SK-N-SH (cell line): ENCODE data around the gene SLC15A1. TPM values are rescaled to one million over a fixed set of nuclear protein-coding genes. Genes with fewer than 3 reads are reported as not detected.

Experiments
- CTCF ChIA-PET: fragments of 300-600, 350-600 bp; formaldehyde crosslinking; extraction: SDS; loops from one replicate; lab custom pipeline; 2021; lab: Yijun Ruan, JAX
- POLR2A ChIA-PET: fragments of 350-600 bp; sonication (Branson Sonifier 250); formaldehyde crosslinking; extraction: SDS; loops from one replicate; lab custom pipeline; 2020; ENCODE audit warnings: antibody characterized with exemption, inconsistent platforms; lab: Yijun Ruan, JAX
- DNase-seq: peaks from one replicate; pipeline ENCODE4 v3.0.0; 2012
- H2AFZ ChIP-seq: fragments of 200-600 bp; sonication (generic); 2 replicates; pipeline ENCODE4 v1.8.1; 2016; ENCODE audit warnings: antibody characterized with exemption, mild to moderate bottlenecking, low read depth
- H3F3A ChIP-seq: fragments of 200-600 bp; sonication (generic); replicated peaks from 2 replicates; pipeline ENCODE3; 2016; ENCODE audit warnings: antibody characterized with exemption, mild to moderate bottlenecking; ENCODE audit not compliant: insufficient read depth
- H3K27ac ChIP-seq, 2 experiments: fragments of 200-500 bp in 1 of 2; fragments of 200-600 bp in 1 of 2; sonication (Bioruptor generic) in 1 of 2; sonication (generic), shearing (Covaris generic) in 1 of 2; 2 replicates each; pipeline versions ENCODE4 v1.5.1 to v1.6.1; 2014 to 2016; ENCODE audit warnings: low read depth in 2 of 2, inconsistent platforms in 1 of 2, low read length in 1 of 2, mild to moderate bottlenecking in 1 of 2, mixed read lengths in 1 of 2
- H3K27me3 ChIP-seq: fragments of 200-600 bp; sonication (generic), shearing (Covaris generic); 2 replicates; pipeline ENCODE4 v1.6.1; 2016; ENCODE audit warnings: mixed run types; ENCODE audit not compliant: insufficient read depth
- H3K36me3 ChIP-seq, 2 experiments: fragments of 200-500 bp in 1 of 2; fragments of 200-600 bp in 1 of 2; sonication (Bioruptor generic) in 1 of 2; sonication (generic) in 1 of 2; replicated peaks in 1 of 2; 2 replicates each; pipeline versions ENCODE3 to v1.5.1; 2014 to 2016; ENCODE audit warnings: low read length in 1 of 2, mild to moderate bottlenecking in 1 of 2; ENCODE audit not compliant: insufficient read depth in 2 of 2, control insufficient read depth in 1 of 2
- H3K4me1 ChIP-seq, 2 experiments: fragments of 200-500 bp in 1 of 2; fragments of 200-600 bp in 1 of 2; sonication (Bioruptor generic) in 1 of 2; sonication (generic), shearing (Covaris generic) in 1 of 2; 2 replicates each; pipeline versions ENCODE4 v1.5.1 to v1.6.1; 2014 to 2016; ENCODE audit warnings: low read depth in 1 of 2, low read length in 1 of 2, mixed run types in 1 of 2; ENCODE audit not compliant: insufficient read depth in 2 of 2, control insufficient read depth in 1 of 2
- H3K4me2 ChIP-seq: fragments of 200-600 bp; sonication (generic), shearing (Covaris generic); 2 replicates; pipeline ENCODE4 v1.6.1; 2017; ENCODE audit warnings: mixed run types
- H3K4me3 ChIP-seq, 2 experiments: fragments of 200-500 bp in 1 of 2; fragments of 200-600 bp in 1 of 2; sonication (Bioruptor generic) in 1 of 2; sonication (generic), shearing (Covaris generic) in 1 of 2; 2 replicates each; pipeline versions ENCODE4 v1.5.1 to v1.8.1; 2014 to 2016; ENCODE audit warnings: low read depth in 2 of 2, inconsistent platforms in 1 of 2, low read length in 1 of 2, mild to moderate bottlenecking in 1 of 2, mixed read lengths in 1 of 2, moderate library complexity in 1 of 2
- H3K79me2 ChIP-seq: fragments of 200-600 bp; sonication (generic); 2 replicates; pipeline ENCODE4 v1.8.1; 2017; ENCODE audit warnings: mild to moderate bottlenecking; ENCODE audit not compliant: insufficient read depth
- H3K9ac ChIP-seq: fragments of 200-600 bp; sonication (generic); 2 replicates; pipeline ENCODE4 v1.6.1; 2017; ENCODE audit warnings: mixed run types
- H3K9me2 ChIP-seq: fragments of 200-600 bp; sonication (generic); 2 replicates; pipeline ENCODE4 v1.6.1; 2017; ENCODE audit warnings: mixed run types
- H3K9me3 ChIP-seq: fragments of 200-600 bp; sonication (generic); 2 replicates; pipeline ENCODE4 v1.6.1; 2017; ENCODE audit warnings: mixed run types, mild to moderate bottlenecking, moderate library complexity
- H4K20me1 ChIP-seq: fragments of 200-600 bp; sonication (generic); 2 replicates; pipeline ENCODE4 v1.6.1; 2017; ENCODE audit warnings: mild to moderate bottlenecking, mixed run types; ENCODE audit not compliant: insufficient read depth
- CTCF ChIP-seq: fragments of 200-600 bp; sonication (generic); IDR thresholded peaks from 2 replicates; pipeline ENCODE4 v1.6.1; 2017; ENCODE audit warnings: antibody characterized with exemption, mild to moderate bottlenecking, moderate library complexity
- EZH2phosphoT487 ChIP-seq: fragments of 200-600 bp; sonication (generic); IDR thresholded peaks from 2 replicates; pipeline ENCODE4 v1.6.1; 2017; ENCODE audit warnings: low read depth, mixed run types, mild to moderate bottlenecking, antibody characterized with exemption, moderate library complexity, borderline replicate concordance
- FOXM1 ChIP-seq: IDR thresholded peaks from 2 replicates; pipeline ENCODE4 v1.4.0; 2012; ENCODE audit warnings: low read depth, mild to moderate bottlenecking
- GABPA ChIP-seq: IDR thresholded peaks from 2 replicates; pipeline ENCODE4 v1.4.0; 2012; ENCODE audit warnings: low read depth, mild to moderate bottlenecking
- JUND ChIP-seq: IDR thresholded peaks from 2 replicates; pipeline ENCODE4 v1.4.0; 2012
- MAX ChIP-seq: IDR thresholded peaks from 2 replicates; pipeline ENCODE4 v1.4.0; 2012; ENCODE audit warnings: low read depth
- MEF2A ChIP-seq: IDR thresholded peaks from 2 replicates; pipeline ENCODE4 v1.4.0; 2012; ENCODE audit warnings: low read depth, borderline replicate concordance
- MXI1 ChIP-seq: IDR thresholded peaks from 2 replicates; pipeline ENCODE4 v1.6.1; 2012; ENCODE audit warnings: mild to moderate bottlenecking, low read depth, low read length, improper control_type of control experiment
- NRF1 ChIP-seq: IDR thresholded peaks from 2 replicates; pipeline ENCODE4 v1.6.1; 2012; ENCODE audit warnings: low read depth, mild to moderate bottlenecking, low read length
- POLR2AphosphoS5 ChIP-seq: IDR thresholded peaks from 2 replicates; pipeline ENCODE4 v1.6.1; 2012; ENCODE audit warnings: low read depth, low read length
- RAD21 ChIP-seq: IDR thresholded peaks from 2 replicates; pipeline ENCODE4 v1.6.1; 2012; ENCODE audit warnings: mild to moderate bottlenecking, low read length
- RCOR1 ChIP-seq: fragments of 150-350 bp; IDR thresholded peaks from 2 replicates; pipeline ENCODE4 v1.6.1; 2017; ENCODE audit warnings: antibody characterized with exemption, low read length
- REST ChIP-seq: IDR thresholded peaks from 2 replicates; pipeline ENCODE4 v1.6.1; 2012; ENCODE audit warnings: mild to moderate bottlenecking, low read depth, low read length, moderate library complexity
- RFX5 ChIP-seq: IDR thresholded peaks from 2 replicates; pipeline ENCODE4 v1.6.1; 2012; ENCODE audit warnings: mild to moderate bottlenecking, improper control_type of control experiment, low read length
- RXRA ChIP-seq: IDR thresholded peaks from 2 replicates; pipeline ENCODE4 v1.4.0; 2012; ENCODE audit warnings: low read depth, mild to moderate bottlenecking, borderline replicate concordance
- TAF1 ChIP-seq: IDR thresholded peaks from 2 replicates; pipeline ENCODE4 v1.6.1; 2012; ENCODE audit warnings: low read depth, mild to moderate bottlenecking, low read length, moderate library complexity, borderline replicate concordance
- TEAD4 ChIP-seq: IDR thresholded peaks from 2 replicates; pipeline ENCODE4 v1.4.0; 2012; ENCODE audit warnings: mild to moderate bottlenecking, borderline replicate concordance; ENCODE audit not compliant: insufficient read depth
- YY1 ChIP-seq: IDR thresholded peaks from 2 replicates; pipeline ENCODE4 v1.4.0; 2012; ENCODE audit warnings: low read depth, mild to moderate bottlenecking
- ZBTB33 ChIP-seq: IDR thresholded peaks from 2 replicates; pipeline ENCODE4 v1.4.0; 2012; ENCODE audit warnings: low read depth, borderline replicate concordance
- WGBS: methylation state at CpG from one replicate; pipeline ENCODE4 v1.1.6; 2017; ENCODE audit warnings: low lambda C conversion rate; 5-methylcytosine and 5-hydroxymethylcytosine counted together
- polyA plus RNA-seq, 3 experiments: library from polyadenylated mRNA; depleted of rRNA; stranded (reverse); fragments of >200 nt; gene quantifications; 2 replicates each; pipeline ENCODE4 v1.2.3, GENCODE V29; 2012

Gene SLC15A1
- polyA plus RNA-seq, 1 of the 3 experiments (the other 2 are of a cell fraction), result not detected

DNA sequence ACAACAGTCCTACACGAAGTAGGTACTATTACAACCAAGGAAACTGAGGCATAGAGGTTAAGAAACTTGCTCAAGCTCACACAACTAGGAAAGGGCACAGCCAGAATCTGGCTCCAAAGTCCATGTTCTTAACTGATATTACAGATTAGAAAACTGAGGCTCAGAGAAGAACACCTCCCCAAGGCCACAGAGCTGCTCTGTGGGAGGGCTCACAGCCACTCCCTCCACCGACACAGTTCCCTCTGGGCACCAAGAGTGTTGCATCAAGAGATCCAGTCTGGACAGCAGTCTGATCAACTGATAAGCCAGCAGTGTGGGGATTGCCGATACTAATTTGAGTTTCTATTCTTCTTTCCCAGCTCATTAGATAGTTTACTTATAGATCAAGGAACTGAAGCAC, 29.5 kb downstream of the SLC15A1 start:
- no peaks in the 10 kb centered on the region for H3K9me2 ChIP-seq
- no peak for DNase-seq
- H3K9ac ChIP-seq, result no peak overlapping the region
- H3F3A ChIP-seq, result no peaks in the 10 kb centered on the region
- no peaks in the 10 kb centered on the region; a peak in 1 of 4 replicates for H3K4me1 ChIP-seq
- no peaks in the 10 kb centered on the region for H3K36me3 ChIP-seq
- H3K4me2 ChIP-seq, result no peak overlapping the region
- no peaks in the 10 kb centered on the region for H3K79me2 ChIP-seq
- 41% methylated on average over 3 of the region's 3 CpGs for WGBS
- peaks cover 5% of the 10 kb centered on the region; the same call in 1 of the 2 replicates for H3K27me3 ChIP-seq
- ChIA-PET CTCF (no interaction called here), POLR2A (no interaction called here)
- no peaks in the 10 kb centered on the region for H3K9me3 ChIP-seq
- no peak overlapping the region for H3K4me3 ChIP-seq
- H3K27ac ChIP-seq, result no peak overlapping the region
- H4K20me1 ChIP-seq, result no peaks in the 10 kb centered on the region
- no peak overlapping the region for H2AFZ ChIP-seq
- no peak for TF ChIP-seq RFX5
- TF ChIP-seq RAD21, result no peak
- TF ChIP-seq MEF2A, result no peak
- no peak for TF ChIP-seq EZH2phosphoT487
- no peak for TF ChIP-seq TAF1
- TF ChIP-seq POLR2AphosphoS5, result no peak
- no peak for TF ChIP-seq TEAD4
- no peak for TF ChIP-seq ZBTB33
- TF ChIP-seq YY1, result no peak
- TF ChIP-seq MXI1, result no peak
- no peak for TF ChIP-seq FOXM1
- TF ChIP-seq MAX, result no peak
- TF ChIP-seq JUND, result no peak

- Histone ChIP-seq H3K9me3 (no peaks in the 10 kb centered on the region), H3K27me3 (peaks cover 5% of the 10 kb centered on the region; the same call in 1 of the 2 replicates), H3K79me2 (no peaks in the 10 kb centered on the region), H3K4me2 (no peak overlapping the region), H3K4me1 (no peaks in the 10 kb centered on the region; a peak in 1 of 4 replicates), H3K27ac (no peak overlapping the region), H3K9ac (no peak overlapping the region), H4K20me1 (no peaks in the 10 kb centered on the region), H2AFZ (no peak overlapping the region), H3F3A (no peaks in the 10 kb centered on the region), H3K36me3 (no peaks in the 10 kb centered on the region), H3K9me2 (no peaks in the 10 kb centered on the region), H3K4me3 (no peak overlapping the region)
- no peak for DNase-seq
- CTCF ChIA-PET, result no interaction called here
- WGBS, result 89% methylated on average over 11 of the region's 11 CpGs
- POLR2A ChIA-PET, result no interaction called here
- TF ChIP-seq RXRA, result no peak
- no peak for TF ChIP-seq GABPA
- no peak for TF ChIP-seq YY1
- no peak for TF ChIP-seq NRF1
- TF ChIP-seq RFX5, result no peak
- no peak for TF ChIP-seq RCOR1
- no peak for TF ChIP-seq CTCF
- no peak for TF ChIP-seq REST
- TF ChIP-seq MXI1, result no peak
Measured at GRCh38 chr13:98721825-98722510, 30.5 kb downstream of the SLC15A1 start.
